SK-N-SH treated with all-trans-retinoic acid at 6 μM for 48 hours (cell line): Measurements from ENCODE around the gene ARHGDIB.

ENCODE experiments used
- PPARA ChIP-seq: fragments of 250-450 bp; sonication (Bioruptor Pico); IDR thresholded peaks from 2 replicates; pipeline ENCODE4 v1.5.0; 2020; ENCODE audit warnings: mild to moderate bottlenecking, borderline replicate concordance
- ZFP3 ChIP-seq: fragments of 250-450 bp; sonication (Bioruptor Pico); IDR thresholded peaks from 2 replicates; pipeline ENCODE4 v1.5.0; 2020; ENCODE audit warnings: mild to moderate bottlenecking, moderate library complexity
- TF ChIP-seq, protein P1 (sequence below): fragments of 250-450 bp; sonication (Bioruptor Pico); IDR thresholded peaks from 2 replicates; pipeline ENCODE4 v1.8.0; 2020; ENCODE audit warnings: mild to moderate bottlenecking, moderate library complexity, borderline replicate concordance
- TF ChIP-seq, protein P2 (sequence below): fragments of 250-450 bp; sonication (Bioruptor Pico); IDR thresholded peaks from 2 replicates; pipeline ENCODE4 v1.5.1; 2020; ENCODE audit warnings: low read depth, mild to moderate bottlenecking, moderate library complexity

DNA sequence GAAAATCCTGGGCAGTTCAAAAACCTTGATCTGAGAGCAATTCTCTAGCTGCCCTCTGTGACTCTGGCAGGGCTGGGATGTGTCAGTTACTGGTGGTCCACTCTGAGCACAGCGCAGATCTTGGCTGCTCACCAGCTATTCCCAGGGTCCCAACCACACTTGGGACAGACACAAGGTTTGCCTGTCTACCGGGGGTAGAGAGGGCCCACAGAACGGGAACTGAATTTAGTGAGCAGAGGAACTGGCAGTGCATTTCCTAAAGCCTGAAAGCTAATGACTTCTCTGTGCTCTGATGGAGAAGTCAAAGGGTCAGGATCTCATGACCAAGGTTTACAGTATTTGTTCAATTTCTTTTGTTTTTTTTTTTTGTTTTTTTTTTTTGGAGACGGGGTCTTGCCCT is 14.1 kb upstream of the ARHGDIB start:
- TF ChIP-seq, protein P1, sequence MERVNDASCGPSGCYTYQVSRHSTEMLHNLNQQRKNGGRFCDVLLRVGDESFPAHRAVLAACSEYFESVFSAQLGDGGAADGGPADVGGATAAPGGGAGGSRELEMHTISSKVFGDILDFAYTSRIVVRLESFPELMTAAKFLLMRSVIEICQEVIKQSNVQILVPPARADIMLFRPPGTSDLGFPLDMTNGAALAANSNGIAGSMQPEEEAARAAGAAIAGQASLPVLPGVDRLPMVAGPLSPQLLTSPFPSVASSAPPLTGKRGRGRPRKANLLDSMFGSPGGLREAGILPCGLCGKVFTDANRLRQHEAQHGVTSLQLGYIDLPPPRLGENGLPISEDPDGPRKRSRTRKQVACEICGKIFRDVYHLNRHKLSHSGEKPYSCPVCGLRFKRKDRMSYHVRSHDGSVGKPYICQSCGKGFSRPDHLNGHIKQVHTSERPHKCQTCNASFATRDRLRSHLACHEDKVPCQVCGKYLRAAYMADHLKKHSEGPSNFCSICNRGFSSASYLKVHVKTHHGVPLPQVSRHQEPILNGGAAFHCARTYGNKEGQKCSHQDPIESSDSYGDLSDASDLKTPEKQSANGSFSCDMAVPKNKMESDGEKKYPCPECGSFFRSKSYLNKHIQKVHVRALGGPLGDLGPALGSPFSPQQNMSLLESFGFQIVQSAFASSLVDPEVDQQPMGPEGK (CRISPR knock-in tag) = no peak
- TF ChIP-seq, protein P2, sequence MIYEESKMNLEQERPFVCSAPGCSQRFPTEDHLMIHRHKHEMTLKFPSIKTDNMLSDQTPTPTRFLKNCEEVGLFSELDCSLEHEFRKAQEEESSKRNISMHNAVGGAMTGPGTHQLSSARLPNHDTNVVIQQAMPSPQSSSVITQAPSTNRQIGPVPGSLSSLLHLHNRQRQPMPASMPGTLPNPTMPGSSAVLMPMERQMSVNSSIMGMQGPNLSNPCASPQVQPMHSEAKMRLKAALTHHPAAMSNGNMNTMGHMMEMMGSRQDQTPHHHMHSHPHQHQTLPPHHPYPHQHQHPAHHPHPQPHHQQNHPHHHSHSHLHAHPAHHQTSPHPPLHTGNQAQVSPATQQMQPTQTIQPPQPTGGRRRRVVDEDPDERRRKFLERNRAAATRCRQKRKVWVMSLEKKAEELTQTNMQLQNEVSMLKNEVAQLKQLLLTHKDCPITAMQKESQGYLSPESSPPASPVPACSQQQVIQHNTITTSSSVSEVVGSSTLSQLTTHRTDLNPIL (CRISPR knock-in tag) = no peak
- no peak for TF ChIP-seq ZFP3 (CRISPR knock-in tag)
- no peak for TF ChIP-seq PPARA
